HEK293T (cell line): Measurements from ENCODE around the gene CYSLTR2.

Experiments
- CTCF ChIA-PET: fragments of 350-600 bp; formaldehyde crosslinking; extraction: SDS; loops from one replicate; lab custom pipeline; 2021; ENCODE audit warnings: antibody characterized with exemption, inconsistent platforms; lab: Yijun Ruan, JAX
- POLR2A ChIA-PET: fragments of 350-600 bp; formaldehyde crosslinking; extraction: SDS; loops from one replicate; lab custom pipeline; 2020; ENCODE audit warnings: antibody characterized with exemption, inconsistent platforms; lab: Yijun Ruan, JAX
- DNase-seq: peaks from one replicate; pipeline ENCODE4 v3.0.0; 2012; ENCODE audit warnings: mixed read lengths; ENCODE audit errors: extremely low spot score
- ARNT ChIP-seq: fragments of 450-650 bp; IDR thresholded peaks from 2 replicates; pipeline ENCODE4 v1.6.1; 2017; ENCODE audit warnings: mild to moderate bottlenecking
- BHLHE40 ChIP-seq: fragments of 450-650 bp; IDR thresholded peaks from 2 replicates; pipeline ENCODE4 v1.6.1; 2016; ENCODE audit warnings: mild to moderate bottlenecking, moderate library complexity, borderline replicate concordance
- CTBP1 ChIP-seq: fragments of 450-650 bp; IDR thresholded peaks from 2 replicates; pipeline ENCODE4 v1.6.1; 2016; ENCODE audit warnings: borderline replicate concordance
- ELF4 ChIP-seq: fragments of 450-650 bp; IDR thresholded peaks from 2 replicates; pipeline ENCODE4 v1.6.1; 2017; ENCODE audit warnings: antibody characterized with exemption
- FOXA1 ChIP-seq: fragments of 450-650 bp; IDR thresholded peaks from 2 replicates; pipeline ENCODE4 v1.6.1; 2016; ENCODE audit warnings: mild to moderate bottlenecking
- FOXK2 ChIP-seq: fragments of 450-650 bp; IDR thresholded peaks from 2 replicates; pipeline ENCODE4 v1.6.1; 2016; ENCODE audit warnings: mild to moderate bottlenecking
- FOXM1 ChIP-seq: fragments of 450-650 bp; IDR thresholded peaks from 2 replicates; pipeline ENCODE4 v1.6.1; 2017; ENCODE audit warnings: mild to moderate bottlenecking, borderline replicate concordance
- HDGF ChIP-seq: fragments of 450-650 bp; IDR thresholded peaks from 2 replicates; pipeline ENCODE4 v1.6.1; 2017; ENCODE audit warnings: antibody characterized with exemption, borderline replicate concordance
- L3MBTL2 ChIP-seq: fragments of 450-650 bp; conservative IDR thresholded peaks from 2 replicates; pipeline ENCODE4 v1.6.1; 2016; ENCODE audit warnings: mild to moderate bottlenecking
- LEF1 ChIP-seq: fragments of 450-650 bp; IDR thresholded peaks from 2 replicates; pipeline ENCODE4 v1.6.1; 2017; ENCODE audit warnings: mild to moderate bottlenecking, borderline replicate concordance
- NFRKB ChIP-seq: fragments of 450-650 bp; IDR thresholded peaks from 2 replicates; pipeline ENCODE4 v1.6.1; 2016; ENCODE audit warnings: mild to moderate bottlenecking, moderate library complexity
- PKNOX1 ChIP-seq: fragments of 450-650 bp; IDR thresholded peaks from 2 replicates; pipeline ENCODE4 v1.6.1; 2016
- SP1 ChIP-seq: fragments of 450-650 bp; IDR thresholded peaks from 2 replicates; pipeline ENCODE4 v1.6.1; 2017
- SUZ12 ChIP-seq: fragments of 450-650 bp; IDR thresholded peaks from 2 replicates; pipeline ENCODE4 v1.6.1; 2016; ENCODE audit warnings: mild to moderate bottlenecking
- TARDBP ChIP-seq: fragments of 450-650 bp; IDR thresholded peaks from 2 replicates; pipeline ENCODE4 v1.6.1; 2016
- ZNF384 ChIP-seq: fragments of 450-650 bp; IDR thresholded peaks from 2 replicates; pipeline ENCODE4 v1.6.1; 2016

Gene CYSLTR2

GRCh38 chr13:48633700-48634099 lies 20.0 kb upstream of the CYSLTR2 start:
- DNase-seq: no peak
- POLR2A ChIA-PET: no interaction called here
- no peak for TF ChIP-seq TARDBP
- no peak for TF ChIP-seq BHLHE40
- no peak for TF ChIP-seq NFRKB
- no peak for TF ChIP-seq HDGF
- TF ChIP-seq CTBP1: no peak
- no peak for TF ChIP-seq LEF1
- TF ChIP-seq SP1: no peak
- TF ChIP-seq FOXM1: no peak
- no peak for TF ChIP-seq L3MBTL2
- TF ChIP-seq PKNOX1: no peak
- TF ChIP-seq SUZ12: no peak
- TF ChIP-seq FOXA1: no peak
- no peak for TF ChIP-seq FOXK2
- TF ChIP-seq ELF4: no peak
- no peak for TF ChIP-seq ARNT
- no peak for TF ChIP-seq ZNF384
- CTCF ChIA-PET: no interaction called here

- POLR2A ChIA-PET: no interaction called here
- no peak for DNase-seq
- no peak for TF ChIP-seq PKNOX1
- no peak for TF ChIP-seq TARDBP
- TF ChIP-seq ZNF384: no peak
- no peak for TF ChIP-seq NFRKB
- CTCF ChIA-PET: no interaction called here
These were observed 19.1 kb upstream of the CYSLTR2 start for GRCh38 chr13:48634636-48635035.

GRCh38 chr13:48635478-48635877 lies 18.3 kb upstream of the CYSLTR2 start:
- ChIA-PET CTCF (no interaction called here), POLR2A (no interaction called here)
- DNase-seq: no peak
- TF ChIP-seq ZNF384 (no peak), PKNOX1 (no peak), SUZ12 (no peak), CTBP1 (no peak)

- POLR2A ChIA-PET: no interaction called here
- TF ChIP-seq SP1 (no peak), ZNF384 (no peak), NFRKB (no peak), ELF4 (no peak), ARNT (no peak), FOXK2 (no peak), HDGF (no peak), SUZ12 (no peak), PKNOX1 (no peak), L3MBTL2 (no peak), TARDBP (no peak), LEF1 (no peak), FOXM1 (no peak), BHLHE40 (no peak)
- CTCF ChIA-PET: no interaction called here
- DNase-seq: no peak
These were observed 17.2 kb upstream of the CYSLTR2 start for GRCh38 chr13:48636550-48636949.

- ChIA-PET POLR2A (no interaction called here), CTCF (no interaction called here)
- TF ChIP-seq BHLHE40: no peak
- DNase-seq: no peak
These were observed 16.1 kb upstream of the CYSLTR2 start for GRCh38 chr13:48637601-48638000.

- TF ChIP-seq ELF4 (no peak), LEF1 (no peak), TARDBP (no peak), L3MBTL2 (no peak), BHLHE40 (no peak), FOXA1 (no peak), FOXK2 (no peak), ARNT (no peak), NFRKB (no peak), SP1 (no peak), HDGF (no peak), CTBP1 (no peak), FOXM1 (no peak), SUZ12 (no peak)
- ChIA-PET POLR2A (no interaction called here), CTCF (no interaction called here)
- DNase-seq: no peak
These were observed 13.0 kb upstream of the CYSLTR2 start for GRCh38 chr13:48640767-48641166.

- DNase-seq: no peak
- no peak for TF ChIP-seq PKNOX1
- TF ChIP-seq TARDBP: no peak
- TF ChIP-seq SP1: no peak
- TF ChIP-seq FOXM1: no peak
- no peak for TF ChIP-seq CTBP1
- TF ChIP-seq BHLHE40: no peak
- no peak for TF ChIP-seq FOXK2
- no peak for TF ChIP-seq ZNF384
- TF ChIP-seq L3MBTL2: no peak
- no peak for TF ChIP-seq ARNT
- no peak for TF ChIP-seq SUZ12
- no peak for TF ChIP-seq LEF1
- no peak for TF ChIP-seq ELF4
- no peak for TF ChIP-seq NFRKB
- no peak for TF ChIP-seq HDGF
- no peak for TF ChIP-seq FOXA1
- POLR2A ChIA-PET: no interaction called here
- CTCF ChIA-PET: no interaction called here
These were observed 12.3 kb upstream of the CYSLTR2 start for GRCh38 chr13:48641404-48641803.
